BJ (cell line): Measurements from ENCODE around the gene ATP8A2. TPM values are rescaled to one million over a fixed set of nuclear protein-coding genes. Genes with fewer than 3 reads are reported as not detected.

ENCODE experiments used
- CTCF ChIA-PET: fragments of 350-600 bp; formaldehyde crosslinking; extraction: SDS; loops from one replicate; lab custom pipeline; 2021; ENCODE audit warnings: antibody characterized with exemption, inconsistent platforms; lab: Yijun Ruan, JAX
- POLR2A ChIA-PET: fragments of 300-600 bp; sonication (Branson Sonifier 250); formaldehyde crosslinking; extraction: SDS; loops from one replicate; lab custom pipeline; 2021; ENCODE audit warnings: antibody characterized with exemption; lab: Charles Lee
- DNase-seq: peaks from one replicate; pipeline ENCODE4 v3.0.0-alpha.2; 2011; ENCODE audit warnings: low read depth
- H3K27me3 ChIP-seq: 2 replicates; pipeline ENCODE4 v1.6.0; 2011; ENCODE audit warnings: low read length; ENCODE audit not compliant: control insufficient read depth, insufficient read depth
- H3K36me3 ChIP-seq: 2 replicates; pipeline ENCODE4 v1.5.1; 2011; ENCODE audit warnings: low read length; ENCODE audit not compliant: control insufficient read depth, insufficient read depth
- H3K4me3 ChIP-seq: 2 replicates; pipeline ENCODE4 v1.5.1; 2011; ENCODE audit warnings: low read depth, mild to moderate bottlenecking, control low read depth, low read length
- polyA plus RNA-seq: library from polyadenylated mRNA; depleted of rRNA; stranded (reverse); fragments of >200 nt; gene quantifications from 2 replicates; pipeline ENCODE4 v1.2.3, GENCODE V29; 2011
- TF ChIP-seq, protein P1 (sequence below): IDR thresholded peaks from 2 replicates; pipeline ENCODE4 v1.5.1; 2011; ENCODE audit warnings: low read depth, mild to moderate bottlenecking, control low read depth, inconsistent platforms, low read length, moderate library complexity; ENCODE audit not compliant: insufficient read depth

The ATP8A2 gene
- polyA plus RNA-seq, 1 experiment, result 0.02 TPM

DNA sequence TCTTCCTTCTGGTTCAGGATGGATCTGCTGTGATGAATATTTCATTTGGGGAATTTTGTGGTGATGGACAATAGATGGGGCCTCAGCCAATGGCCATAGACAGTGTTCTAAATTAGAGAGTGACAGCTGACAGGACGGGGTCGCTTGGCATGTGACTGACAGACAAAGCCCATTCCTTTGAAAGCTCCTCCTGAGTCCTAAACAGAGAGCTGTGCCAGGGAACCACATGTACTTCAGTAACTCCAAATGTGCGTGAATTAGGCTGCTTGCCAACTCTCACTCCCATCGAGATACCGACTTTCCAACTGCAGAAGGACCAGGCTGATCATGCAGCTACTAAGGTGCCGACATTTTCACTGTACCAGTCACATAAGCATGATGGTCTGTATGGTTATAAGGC lies 492.3 kb downstream of the ATP8A2 start:
- H3K36me3 ChIP-seq, result no peaks in the 10 kb centered on the region
- ChIA-PET POLR2A (no interaction called here), CTCF (no interaction called here)
- no peaks in the 10 kb centered on the region for H3K27me3 ChIP-seq
- TF ChIP-seq, protein P1, sequence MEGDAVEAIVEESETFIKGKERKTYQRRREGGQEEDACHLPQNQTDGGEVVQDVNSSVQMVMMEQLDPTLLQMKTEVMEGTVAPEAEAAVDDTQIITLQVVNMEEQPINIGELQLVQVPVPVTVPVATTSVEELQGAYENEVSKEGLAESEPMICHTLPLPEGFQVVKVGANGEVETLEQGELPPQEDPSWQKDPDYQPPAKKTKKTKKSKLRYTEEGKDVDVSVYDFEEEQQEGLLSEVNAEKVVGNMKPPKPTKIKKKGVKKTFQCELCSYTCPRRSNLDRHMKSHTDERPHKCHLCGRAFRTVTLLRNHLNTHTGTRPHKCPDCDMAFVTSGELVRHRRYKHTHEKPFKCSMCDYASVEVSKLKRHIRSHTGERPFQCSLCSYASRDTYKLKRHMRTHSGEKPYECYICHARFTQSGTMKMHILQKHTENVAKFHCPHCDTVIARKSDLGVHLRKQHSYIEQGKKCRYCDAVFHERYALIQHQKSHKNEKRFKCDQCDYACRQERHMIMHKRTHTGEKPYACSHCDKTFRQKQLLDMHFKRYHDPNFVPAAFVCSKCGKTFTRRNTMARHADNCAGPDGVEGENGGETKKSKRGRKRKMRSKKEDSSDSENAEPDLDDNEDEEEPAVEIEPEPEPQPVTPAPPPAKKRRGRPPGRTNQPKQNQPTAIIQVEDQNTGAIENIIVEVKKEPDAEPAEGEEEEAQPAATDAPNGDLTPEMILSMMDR, result no peak
- DNase-seq, result no peak
- no peak overlapping the region for H3K4me3 ChIP-seq

GRCh38 chr13:25864936-25865335 lies 493.2 kb downstream of the ATP8A2 start:
- no peak for DNase-seq
- ChIA-PET POLR2A (no interaction called here), CTCF (no interaction called here)
- no peaks in the 10 kb centered on the region for H3K36me3 ChIP-seq
- no peak overlapping the region for H3K4me3 ChIP-seq
- H3K27me3 ChIP-seq, result no peaks in the 10 kb centered on the region
- TF ChIP-seq, protein P1, result no peak

GRCh38 chr13:25865391-25865790 lies 493.6 kb downstream of the ATP8A2 start:
- H3K36me3 ChIP-seq, result no peaks in the 10 kb centered on the region
- H3K4me3 ChIP-seq, result no peak overlapping the region
- POLR2A ChIA-PET, result no interaction called here
- CTCF ChIA-PET, result no interaction called here
- H3K27me3 ChIP-seq, result no peaks in the 10 kb centered on the region
- DNase-seq, result no peak
- TF ChIP-seq, protein P1, result no peak

- H3K36me3 ChIP-seq, result no peaks in the 10 kb centered on the region
- DNase-seq, result no peak
- CTCF ChIA-PET, result no interaction called here
- TF ChIP-seq, protein P1, result no peak
- H3K4me3 ChIP-seq, result no peak overlapping the region
- POLR2A ChIA-PET, result no interaction called here
- no peaks in the 10 kb centered on the region for H3K27me3 ChIP-seq
These were observed 495.3 kb downstream of the ATP8A2 start for GRCh38 chr13:25867038-25867437.

GRCh38 chr13:25868490-25868889 lies 496.7 kb downstream of the ATP8A2 start:
- CTCF ChIA-PET, result no interaction called here
- DNase-seq, result no peak
- TF ChIP-seq, protein P1, result no peak
- Histone ChIP-seq H3K4me3 (no peak overlapping the region), H3K36me3 (no peaks in the 10 kb centered on the region), H3K27me3 (no peaks in the 10 kb centered on the region)
- POLR2A ChIA-PET, result no interaction called here
